DMS 273 (cell line): ENCODE measurements around the gene RPS6KL1.
"Not testable (repeated sequence)": the region's sequence is repeated elsewhere in the genome, so short reads cannot be mapped to it uniquely, and the experiment has no call there.

Source experiments
- DNase-seq: peaks from one replicate; lab custom pipeline; 2025; ENCODE audit not compliant: unreplicated experiment; lab: John Stamatoyannopoulos, UW

RPS6KL1 gene

GRCh38 chr14:74936151-74936550 lies 13.1 kb upstream of the RPS6KL1 start:
- DNase-seq: no peak

GRCh38 chr14:74935360-74935680 lies 12.3 kb upstream of the RPS6KL1 start:
- DNase-seq: no peak

- DNase-seq: peak; percentile 33
Measured at GRCh38 chr14:74934476-74935359, 11.7 kb upstream of the RPS6KL1 start.

- DNase-seq: peak; percentile 46
Measured at GRCh38 chr14:74934041-74934440, 11.0 kb upstream of the RPS6KL1 start.

GRCh38 chr14:74932936-74933335 lies 9.9 kb upstream of the RPS6KL1 start:
- not testable (repeated sequence) for DNase-seq

- DNase-seq: no peak
Measured at GRCh38 chr14:74932401-74932901, 9.4 kb upstream of the RPS6KL1 start.

- DNase-seq: not testable (repeated sequence)
Measured at GRCh38 chr14:74931744-74932143, 8.7 kb upstream of the RPS6KL1 start.

GRCh38 chr14:74929242-74929641 lies 6.2 kb upstream of the RPS6KL1 start:
- DNase-seq: no peak

- DNase-seq: no peak
Measured at GRCh38 chr14:74927225-74927624, 4.2 kb upstream of the RPS6KL1 start.

GRCh38 chr14:74924061-74924460 lies 1.0 kb upstream of the RPS6KL1 start:
- no peak for DNase-seq

- DNase-seq: no peak
Measured at GRCh38 chr14:74921987-74922751, 891 bp downstream of the RPS6KL1 start.

- no peak for DNase-seq
Measured at GRCh38 chr14:74921053-74921620, 1.9 kb downstream of the RPS6KL1 start.

GRCh38 chr14:74920281-74920680 lies 2.8 kb downstream of the RPS6KL1 start:
- no peak for DNase-seq

GRCh38 chr14:74919421-74920165 lies 3.5 kb downstream of the RPS6KL1 start:
- DNase-seq: no peak

GRCh38 chr14:74918380-74918779 lies 4.7 kb downstream of the RPS6KL1 start:
- DNase-seq: no peak

- DNase-seq: no peak
Measured at GRCh38 chr14:74917646-74918081, 5.4 kb downstream of the RPS6KL1 start.

GRCh38 chr14:74917178-74917543 lies 5.9 kb downstream of the RPS6KL1 start:
- no peak for DNase-seq

GRCh38 chr14:74915826-74916225 lies 7.2 kb downstream of the RPS6KL1 start:
- DNase-seq: no peak

GRCh38 chr14:74915426-74915825 lies 7.6 kb downstream of the RPS6KL1 start:
- no peak for DNase-seq

GRCh38 chr14:74913986-74914573 lies 9.0 kb downstream of the RPS6KL1 start:
- peak; percentile 84 for DNase-seq
